Mucosa of descending colon (tissue), 3 donors: Measurements from ENCODE around the gene TMED8. TPM values are rescaled to one million over a fixed set of nuclear protein-coding genes. Genes with fewer than 3 reads are reported as not detected.

Source experiments
- ATAC-seq: fragments of 200-7000 bp; cut with Tn5 transposase; one replicate; pipeline ENCODE4 v1.9.1; 2020; ENCODE audit warnings: mild to moderate bottlenecking, moderate library complexity
- DNase-seq, 3 donors: peaks; one replicate each; pipeline ENCODE4 v3.0.0-alpha.2; 2020
- H3K36me3 ChIP-seq: fragments of 200-600 bp; one replicate; pipeline ENCODE4 v1.8.0; 2021; ENCODE audit warnings: low read depth, mild to moderate bottlenecking
- H3K4me1 ChIP-seq: fragments of 200-600 bp; one replicate; pipeline ENCODE4 v1.8.0; 2021; ENCODE audit warnings: low read depth, mild to moderate bottlenecking
- H3K4me3 ChIP-seq: fragments of 200-600 bp; one replicate; pipeline ENCODE4 v1.8.0; 2021; ENCODE audit warnings: mild to moderate bottlenecking
- H3K9me3 ChIP-seq: fragments of 200-600 bp; one replicate; pipeline ENCODE4 v1.8.0; 2021; ENCODE audit warnings: mild to moderate bottlenecking
- intact Hi-C, 2 donors: fragments of 100-400 bp; cut with DNase I in 1 of 2; cut with micrococcal nuclease in 1 of 2; formaldehyde crosslinking; loops; one replicate each; pipeline versions ENCODE4 v1.11.0 to v1.11.1; 2022; cut with DNase I, micrococcal nuclease
- total RNA-seq, 3 donors: library from RNA; stranded (reverse); fragmentation: NEBNext Ultra II Directional in 2 of 3; extraction: Animal tissue kit (Norgen Biotek cat#: 25700) in 2 of 3; gene quantifications; one replicate each; pipeline versions ENCODE4 v1.2.1 to v1.2.4, GENCODE V29; 2021 to 2023
- TF ChIP-seq, protein P1 (sequence below): fragments of 200-600 bp; IDR thresholded peaks from one replicate; pipeline ENCODE4 v1.8.0; 2022; ENCODE audit warnings: antibody characterized with exemption, mild to moderate bottlenecking
- donor health status: DM: no; HTN: no; CAD: no; lungs with moderate emphysema.
- donor health status: DM: no; HTN: no; CAD: no.
- donor health status: DM: no; HTN: yes; CAD: no.

TMED8 gene
- total RNA-seq, 3 donors from 2014 or later, result 6.5 to 15.6 (median 7.7) TPM

DNA sequence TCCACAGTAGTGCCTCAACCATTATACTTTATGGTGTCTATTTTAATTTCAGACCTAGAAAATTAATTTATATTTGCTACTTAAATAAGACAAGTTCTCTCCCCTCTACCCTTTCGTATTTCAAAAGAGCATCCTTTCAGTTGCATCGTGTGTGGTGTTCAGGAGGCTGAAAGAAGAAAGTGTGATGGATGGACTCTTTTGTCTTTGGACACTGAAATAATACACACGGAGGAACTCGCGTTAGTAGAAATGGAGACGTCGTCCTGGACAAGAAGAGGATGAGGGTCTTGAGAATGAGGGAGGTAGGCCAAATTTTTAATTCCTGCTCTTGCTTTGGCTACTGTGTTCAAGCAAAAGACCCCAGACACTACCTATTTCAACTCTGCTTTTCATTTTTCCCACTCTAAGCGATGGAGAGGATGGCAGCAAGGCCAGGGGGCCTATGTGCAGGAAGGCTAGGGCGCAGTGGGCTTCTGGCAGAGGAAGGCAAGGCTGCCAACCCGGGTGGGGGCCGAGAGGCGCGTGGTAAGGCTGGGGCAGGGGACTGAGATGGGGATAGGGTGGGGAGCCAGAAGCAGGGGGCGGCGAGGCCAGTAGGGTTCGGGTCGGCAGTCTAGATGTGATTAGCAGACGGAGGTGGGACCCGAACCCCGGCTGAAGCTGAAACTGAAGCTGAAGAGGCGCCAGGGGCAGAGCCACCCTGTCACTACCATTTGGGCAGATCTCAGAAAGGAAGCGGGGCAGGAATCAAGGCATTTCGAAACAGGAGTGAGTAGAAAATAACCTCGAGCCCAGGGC lies 722 bp downstream of the TMED8 start:
- DNase-seq, result peak; percentile 40 to 64 (median 53)
- intact Hi-C loops, result no loop called here

DNA sequence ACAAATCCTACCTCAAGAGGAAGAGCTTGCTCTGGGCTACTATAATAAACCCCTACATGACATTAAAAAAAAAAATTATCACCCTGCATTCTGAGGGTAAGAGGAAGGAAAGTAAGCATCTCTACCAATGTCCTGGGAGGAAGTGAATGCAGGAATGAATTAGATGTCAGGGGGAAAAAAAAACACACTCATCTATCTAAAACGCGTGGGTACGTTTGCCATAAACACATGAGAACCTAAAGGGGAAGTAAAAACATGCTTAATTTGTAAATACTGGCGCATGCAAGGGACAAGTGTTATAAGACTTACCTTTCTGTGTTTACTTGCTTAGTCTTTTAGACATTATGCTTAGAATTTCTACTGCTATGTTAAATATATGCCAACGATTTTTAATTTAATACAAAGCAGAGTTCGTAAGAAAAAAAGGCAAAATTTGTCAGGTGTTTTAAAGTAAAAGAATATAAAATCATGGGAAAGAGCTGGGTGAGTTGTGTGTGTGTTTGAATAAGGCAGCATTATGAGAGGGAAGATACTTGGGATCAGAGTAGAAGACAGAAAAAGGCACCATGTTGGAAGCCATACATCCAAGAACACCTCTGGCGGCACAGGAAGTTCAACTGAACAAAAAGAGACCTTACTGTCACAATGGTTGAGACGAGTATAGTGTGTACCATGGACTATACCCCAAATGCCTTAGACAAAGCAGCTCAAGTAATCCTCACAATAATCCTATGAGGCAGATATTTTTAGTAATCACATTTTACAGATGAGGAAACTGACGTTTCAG lies 1.5 kb downstream of the TMED8 start:
- peaks cover 7% of the 10 kb centered on the region for H3K4me1 ChIP-seq
- no peak for DNase-seq
- H3K36me3 ChIP-seq, result no peaks in the 10 kb centered on the region
- no peak overlapping the region for H3K4me3 ChIP-seq
- TF ChIP-seq, protein P1, sequence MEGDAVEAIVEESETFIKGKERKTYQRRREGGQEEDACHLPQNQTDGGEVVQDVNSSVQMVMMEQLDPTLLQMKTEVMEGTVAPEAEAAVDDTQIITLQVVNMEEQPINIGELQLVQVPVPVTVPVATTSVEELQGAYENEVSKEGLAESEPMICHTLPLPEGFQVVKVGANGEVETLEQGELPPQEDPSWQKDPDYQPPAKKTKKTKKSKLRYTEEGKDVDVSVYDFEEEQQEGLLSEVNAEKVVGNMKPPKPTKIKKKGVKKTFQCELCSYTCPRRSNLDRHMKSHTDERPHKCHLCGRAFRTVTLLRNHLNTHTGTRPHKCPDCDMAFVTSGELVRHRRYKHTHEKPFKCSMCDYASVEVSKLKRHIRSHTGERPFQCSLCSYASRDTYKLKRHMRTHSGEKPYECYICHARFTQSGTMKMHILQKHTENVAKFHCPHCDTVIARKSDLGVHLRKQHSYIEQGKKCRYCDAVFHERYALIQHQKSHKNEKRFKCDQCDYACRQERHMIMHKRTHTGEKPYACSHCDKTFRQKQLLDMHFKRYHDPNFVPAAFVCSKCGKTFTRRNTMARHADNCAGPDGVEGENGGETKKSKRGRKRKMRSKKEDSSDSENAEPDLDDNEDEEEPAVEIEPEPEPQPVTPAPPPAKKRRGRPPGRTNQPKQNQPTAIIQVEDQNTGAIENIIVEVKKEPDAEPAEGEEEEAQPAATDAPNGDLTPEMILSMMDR, result no peak
- no peak for ATAC-seq
- H3K9me3 ChIP-seq, result no peaks in the 10 kb centered on the region
- intact Hi-C loops, result no loop called here

More for the DNA sequence above, 722 bp downstream of the TMED8 start:
- Histone ChIP-seq H3K9me3 (no peaks in the 10 kb centered on the region), H3K4me3 (peak overlapping the region; percentile 75), H3K4me1 (peaks cover 7% of the 10 kb centered on the region), H3K36me3 (no peaks in the 10 kb centered on the region)
- TF ChIP-seq, protein P1, result no peak
- peak; percentile 56 for ATAC-seq

DNA sequence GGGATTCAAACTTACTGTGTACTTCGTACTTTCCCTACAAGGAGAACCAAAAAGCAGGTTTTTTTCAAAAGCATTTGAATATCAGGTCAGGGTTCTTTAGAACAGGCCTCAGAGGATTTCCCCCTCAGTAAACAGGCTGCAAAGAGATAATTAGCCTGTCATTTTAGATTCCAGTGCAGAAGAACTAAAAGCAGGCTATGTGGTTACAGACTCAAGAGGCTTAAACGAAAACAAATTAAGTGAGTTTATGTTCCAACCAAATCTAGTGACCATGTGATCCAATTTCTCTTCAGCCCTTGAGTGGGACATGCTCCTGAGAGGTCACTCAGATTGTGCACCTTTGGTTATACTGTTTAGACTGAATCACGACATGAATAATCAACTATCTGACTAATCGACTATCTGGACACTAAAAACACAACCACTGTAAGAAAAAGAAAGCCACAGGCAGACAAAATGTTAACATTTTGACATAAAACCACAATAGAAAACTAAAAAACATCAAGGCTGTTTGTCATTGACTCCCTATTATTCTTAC lies 4.5 kb downstream of the TMED8 start:
- no peak for ATAC-seq
- Histone ChIP-seq H3K4me3 (no peak overlapping the region), H3K36me3 (no peaks in the 10 kb centered on the region), H3K9me3 (no peaks in the 10 kb centered on the region), H3K4me1 (peaks cover 7% of the 10 kb centered on the region)
- TF ChIP-seq, protein P1, result no peak
- DNase-seq, result no peak
- intact Hi-C loops, result no loop called here

DNA sequence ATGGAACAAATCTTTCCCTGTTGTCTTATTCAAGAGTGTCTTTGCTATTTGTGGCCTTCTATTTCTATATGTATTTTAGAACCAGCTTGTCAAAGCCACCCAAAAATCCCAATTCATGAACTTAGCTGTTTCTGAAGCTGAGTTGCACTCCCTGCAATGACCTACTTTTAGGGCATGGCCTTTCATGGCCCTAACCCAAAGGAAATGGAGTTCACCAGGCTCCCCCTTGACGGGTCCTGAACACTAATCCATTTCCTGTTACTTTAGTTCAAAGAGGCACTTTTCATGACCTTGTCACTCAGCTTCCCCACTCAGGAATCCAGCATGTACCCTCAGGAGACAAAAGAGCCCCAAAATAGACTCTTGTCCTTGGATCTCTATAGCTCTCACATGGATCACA lies 7.6 kb downstream of the TMED8 start:
- no peaks in the 10 kb centered on the region for H3K4me1 ChIP-seq
- H3K9me3 ChIP-seq, result no peaks in the 10 kb centered on the region
- TF ChIP-seq, protein P1, result no peak
- no peaks in the 10 kb centered on the region for H3K36me3 ChIP-seq
- no peak overlapping the region for H3K4me3 ChIP-seq
- intact Hi-C loops, result no loop called here
- no peak for DNase-seq
- ATAC-seq, result no peak

DNA sequence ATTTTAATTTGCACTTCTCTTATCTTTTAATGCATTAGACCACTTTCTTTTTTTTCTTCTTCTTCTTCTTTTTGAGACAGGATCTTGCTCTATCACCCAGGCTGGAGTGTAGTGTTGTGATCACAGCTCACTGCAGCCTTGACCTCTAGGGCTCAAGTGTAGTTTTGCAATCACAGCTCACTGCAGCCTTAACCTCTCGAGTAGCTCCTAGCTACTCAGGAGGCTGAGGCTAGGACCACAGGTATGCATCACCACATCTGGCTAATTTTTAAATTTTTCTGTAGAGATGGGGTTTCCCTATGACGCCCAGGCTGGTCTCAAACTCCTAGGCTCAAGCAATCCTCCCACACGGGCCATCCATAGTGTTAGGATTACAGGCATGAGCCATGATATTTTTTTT lies 12.7 kb downstream of the TMED8 start:
- TF ChIP-seq, protein P1, result no peak
- Histone ChIP-seq H3K36me3 (no peaks in the 10 kb centered on the region), H3K9me3 (no peaks in the 10 kb centered on the region), H3K4me3 (no peak overlapping the region), H3K4me1 (no peaks in the 10 kb centered on the region)
- no peak for ATAC-seq
- no peak for DNase-seq
- intact Hi-C loops, result no loop called here
